Measurements from ENCODE around the gene TLE3. TPM values are rescaled to one million over a fixed set of nuclear protein-coding genes. Genes with fewer than 3 reads are reported as not detected.

The TLE3 gene
- total and polyA plus RNA-seq, 2 of the 13 experiments (the other 11 are each of a cell fraction or from before 2014, with no cell fraction given): 11.9 to 13.8 TPM

GRCh38 chr15:70147178-70147760, 49.6 kb upstream of the TLE3 start:
- Histone ChIP-seq H3K9ac (ENCODE audit: insufficient read depth, low read depth, low read length) (no peak overlapping the region), H3K27ac (ENCODE audit: extremely low read length, insufficient read depth, low read length) (no peak overlapping the region), H3K4me2 (ENCODE audit: low read depth, low read length) (no peak overlapping the region), H3K36me3 (replicated peaks in 1 of 2; ENCODE audit: control insufficient read depth in 1 of 2, insufficient read depth in 2 of 2, low read length in 2 of 2) (no peaks in the 10 kb centered on the region), H3K4me3 (replicated peaks in 1 of 3; ENCODE audit: insufficient read depth in 1 of 3, low read depth in 2 of 3, low read length in 3 of 3) (no peak overlapping the region), H3K9me3 (ENCODE audit: low read length) (no peaks in the 10 kb centered on the region), H3K4me1 (ENCODE audit: insufficient read depth, low read length) (no peaks in the 10 kb centered on the region), H4K20me1 (ENCODE audit: insufficient read depth, low read length) (peaks cover 25% of the 10 kb centered on the region; the same call in 1 of the 2 replicates), H3K79me2 (ENCODE audit: insufficient read depth, low read length) (no peaks in the 10 kb centered on the region), H2AFZ (ENCODE audit: low read length) (no peak overlapping the region), H3K27me3 (ENCODE audit: control insufficient read depth in 1 of 2, insufficient read depth in 2 of 2, low read length in 2 of 2) (peaks cover 6 to 88% of the 10 kb centered on the region in 2 experiments)
- POLR2A ChIA-PET: no interaction called here
- no peak for TF ChIP-seq TEAD3 (CRISPR knock-in tag; optimal IDR thresholded peaks at IDR 0.05; ENCODE audit: borderline replicate concordance)
- DNase-seq (ENCODE audit: low spot score) (no peak), ATAC-seq (no peak), FAIRE-seq (no peak)
- CTCF ChIA-PET (ENCODE audit: low intra/inter-chr PET ratio, low total read pairs): no interaction called here
- intact Hi-C loops (cut with micrococcal nuclease; ENCODE audit: unreplicated experiment) (no loop called here), in situ Hi-C loops (cut with HindIII; ENCODE audit: extremely low pct_ligation_motif_present, low pct_unique_long_range_greater_than_20kb) (loop anchor here (25.0 kb wide), 1 partner anchor 560 kb away; no protein-coding TSS in a partner anchor)
- 44% methylated on average over 8 of the region's 8 CpGs for WGBS (ENCODE audit: low lambda C conversion rate)
- BruUV-seq (replicated peaks): no TSS peak

GRCh38 chr15:70146771-70147170, 49.1 kb upstream of the TLE3 start:
- BruUV-seq (replicated peaks): no TSS peak
- TF ChIP-seq ZNF225 (CRISPR knock-in tag; IDR thresholded peaks at IDR 0.05) (no peak), CSRNP2 (CRISPR knock-in tag; conservative IDR thresholded peaks at IDR 0.05; ENCODE audit: low read depth) (no peak), ZNF879 (CRISPR knock-in tag; IDR thresholded peaks at IDR 0.05) (no peak), HINFP (CRISPR knock-in tag; IDR thresholded peaks at IDR 0.05; ENCODE audit: low read depth) (no peak), LBX2 (CRISPR knock-in tag; IDR thresholded peaks at IDR 0.05; ENCODE audit: borderline replicate concordance) (no peak), RAD21 (CRISPR knock-in tag; IDR thresholded peaks at IDR 0.05) (no peak), ARID2 (CRISPR knock-in tag; IDR thresholded peaks at IDR 0.05; ENCODE audit: borderline replicate concordance) (no peak), ZBTB10 (CRISPR knock-in tag; IDR thresholded peaks at IDR 0.05; ENCODE audit: borderline replicate concordance) (no peak), FOSL2 (CRISPR knock-in tag; IDR thresholded peaks at IDR 0.05) (no peak), SRSF1 (optimal IDR thresholded peaks at IDR 0.05; ENCODE audit: low read depth, low read length) (no peak)

More at GRCh38 chr15:70146771-70147170, 49.1 kb upstream of the TLE3 start:
- DNase-seq (ENCODE audit: low spot score): no peak
- WGBS (ENCODE audit: low lambda C conversion rate): 45% methylated on average over 4 of the region's 5 CpGs
- no peak overlapping the region for H2AFZ ChIP-seq (ENCODE audit: low read length)
- in situ Hi-C loops (cut with HindIII; ENCODE audit: extremely low pct_ligation_motif_present, low pct_unique_long_range_greater_than_20kb): loop anchor here (25.0 kb wide), 1 partner anchor 559 kb away; no protein-coding TSS in a partner anchor
- no peaks in the 10 kb centered on the region for H3K36me3 ChIP-seq (replicated peaks in 1 of 2; ENCODE audit: control insufficient read depth in 1 of 2, insufficient read depth in 2 of 2, low read length in 2 of 2)
- H3K9ac ChIP-seq (ENCODE audit: insufficient read depth, low read depth, low read length): no peak overlapping the region
- H3K4me2 ChIP-seq (ENCODE audit: low read depth, low read length): no peak overlapping the region
- H3K27me3 ChIP-seq (ENCODE audit: control insufficient read depth in 1 of 2, insufficient read depth in 2 of 2, low read length in 2 of 2): peaks cover 3 to 88% of the 10 kb centered on the region in 2 experiments
- H3K27ac ChIP-seq (ENCODE audit: extremely low read length, insufficient read depth, low read length): no peak overlapping the region
- ChIA-PET POLR2A (no interaction called here), CTCF (ENCODE audit: low intra/inter-chr PET ratio, low total read pairs) (no interaction called here)
- no peaks in the 10 kb centered on the region for H3K79me2 ChIP-seq (ENCODE audit: insufficient read depth, low read length)
- intact Hi-C loops (cut with micrococcal nuclease; ENCODE audit: unreplicated experiment): no loop called here
- no peaks in the 10 kb centered on the region; the same call in 1 of the 2 replicates for H3K4me1 ChIP-seq (ENCODE audit: insufficient read depth, low read length)
- no peak for ATAC-seq
- H3K9me3 ChIP-seq (ENCODE audit: low read length): no peaks in the 10 kb centered on the region
- peaks cover 21% of the 10 kb centered on the region; the same call in 1 of the 2 replicates for H4K20me1 ChIP-seq (ENCODE audit: insufficient read depth, low read length)
- no peak for FAIRE-seq
- no peak overlapping the region for H3K4me3 ChIP-seq (replicated peaks in 1 of 3; ENCODE audit: insufficient read depth in 1 of 3, low read depth in 2 of 3, low read length in 3 of 3)
